Embryonic facial prominence (tissue), 1 donor: ENCODE measurements around the gene ADPRH.

Experiments used
- DNase-seq: peaks from one replicate; pipeline ENCODE4 v3.0.0-alpha.2; 2016; ENCODE audit errors: extremely low spot score

The ADPRH gene

DNA sequence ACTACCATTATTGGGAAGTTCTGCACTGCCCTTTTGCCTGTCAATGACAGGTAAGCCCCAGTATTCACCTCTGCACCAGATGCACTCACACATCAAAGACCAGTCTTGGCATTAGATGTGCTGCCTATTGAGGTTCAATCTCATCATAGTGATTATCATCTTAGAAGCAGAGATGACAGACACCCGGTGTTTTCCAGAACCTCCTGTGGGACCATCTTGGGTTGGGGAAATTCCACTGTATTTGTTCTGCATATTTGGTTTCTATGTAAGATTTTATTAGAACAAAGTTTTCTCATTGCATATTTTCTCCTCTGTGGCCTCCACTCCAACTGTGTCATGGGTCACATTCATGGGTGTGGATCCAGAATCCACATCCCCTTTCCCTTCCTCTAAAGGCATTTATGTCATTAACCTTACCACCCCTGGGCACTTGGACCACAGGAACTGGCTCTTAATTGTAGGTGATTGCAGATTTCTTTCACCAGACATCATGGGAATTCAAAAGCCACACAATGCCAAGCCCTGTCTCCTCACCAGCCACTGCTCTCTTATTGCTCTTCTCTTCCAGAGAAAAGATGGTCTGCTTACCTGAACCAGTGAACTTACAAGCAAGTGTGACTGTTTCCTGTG lies 49.6 kb downstream of the ADPRH start:
- no peak for DNase-seq

- no peak for DNase-seq
Measured at GRCh38 chr3:119630128-119630879, 51.0 kb downstream of the ADPRH start.

DNA sequence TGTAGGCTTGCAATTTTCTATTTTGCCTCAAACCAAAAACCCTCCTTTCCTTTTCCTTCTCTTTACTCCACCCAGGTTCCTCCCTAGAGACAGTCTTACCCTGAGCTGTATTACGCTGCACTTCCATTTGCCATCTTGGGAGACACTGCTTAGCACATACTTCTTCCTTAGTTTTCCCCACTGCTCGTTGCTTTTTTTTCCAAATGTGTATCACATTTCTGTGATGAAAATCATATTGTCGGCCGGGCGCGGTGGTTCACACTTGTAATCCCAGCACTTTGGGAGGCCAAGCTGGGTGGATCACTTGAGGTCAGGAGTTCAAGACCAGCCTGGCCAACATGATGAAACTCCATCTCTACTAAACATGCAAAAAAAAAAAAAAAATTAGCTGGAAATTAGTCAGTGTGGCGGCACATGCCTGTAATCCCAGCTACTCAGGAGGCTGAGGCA lies 51.6 kb downstream of the ADPRH start:
- DNase-seq = no peak

- no peak for DNase-seq
Measured at GRCh38 chr3:119631516-119631915, 52.2 kb downstream of the ADPRH start.

GRCh38 chr3:119632216-119632615 lies 52.9 kb downstream of the ADPRH start:
- DNase-seq = no peak

DNA sequence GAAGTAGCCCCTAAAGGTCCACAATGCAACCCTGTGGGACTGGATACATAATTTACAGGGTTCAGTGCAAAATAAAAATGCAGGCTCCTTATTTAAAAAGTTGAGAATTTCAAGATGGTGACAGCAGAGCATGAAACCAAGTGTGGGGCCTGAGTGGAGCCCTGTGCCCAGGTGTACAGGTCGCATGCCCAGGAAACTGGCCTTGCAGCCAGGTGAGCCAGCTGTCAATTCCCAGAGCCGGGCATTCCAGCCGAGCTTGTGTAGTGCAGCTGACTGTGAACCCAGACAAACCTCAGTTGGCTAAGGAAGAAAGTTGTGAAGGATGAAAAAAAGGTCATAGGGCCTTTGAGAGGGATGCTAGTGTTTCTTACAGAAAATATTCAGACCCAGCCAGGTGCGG lies 53.5 kb downstream of the ADPRH start:
- DNase-seq = no peak

- DNase-seq = no peak
Measured at GRCh38 chr3:119635719-119636118, 56.4 kb downstream of the ADPRH start.

DNA sequence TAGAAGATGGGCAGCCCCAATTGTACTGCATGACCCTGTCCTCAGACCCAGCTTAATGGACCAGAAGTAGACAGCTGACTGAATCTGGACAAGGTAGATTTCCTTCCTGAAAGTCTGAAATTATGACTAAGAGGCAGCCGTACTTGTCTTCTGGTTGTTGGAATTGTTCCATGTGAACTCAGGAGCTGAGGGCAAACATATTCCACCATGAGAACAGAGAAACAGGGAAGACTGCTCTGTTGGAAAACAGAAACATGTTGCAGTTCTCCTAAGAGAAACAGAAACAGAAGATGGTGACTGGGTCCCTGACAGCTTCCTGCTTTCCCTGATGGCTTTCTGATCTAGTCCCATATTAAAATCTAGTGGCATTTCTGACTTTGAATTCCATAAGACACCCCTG lies 57.0 kb downstream of the ADPRH start:
- DNase-seq = no peak

DNA sequence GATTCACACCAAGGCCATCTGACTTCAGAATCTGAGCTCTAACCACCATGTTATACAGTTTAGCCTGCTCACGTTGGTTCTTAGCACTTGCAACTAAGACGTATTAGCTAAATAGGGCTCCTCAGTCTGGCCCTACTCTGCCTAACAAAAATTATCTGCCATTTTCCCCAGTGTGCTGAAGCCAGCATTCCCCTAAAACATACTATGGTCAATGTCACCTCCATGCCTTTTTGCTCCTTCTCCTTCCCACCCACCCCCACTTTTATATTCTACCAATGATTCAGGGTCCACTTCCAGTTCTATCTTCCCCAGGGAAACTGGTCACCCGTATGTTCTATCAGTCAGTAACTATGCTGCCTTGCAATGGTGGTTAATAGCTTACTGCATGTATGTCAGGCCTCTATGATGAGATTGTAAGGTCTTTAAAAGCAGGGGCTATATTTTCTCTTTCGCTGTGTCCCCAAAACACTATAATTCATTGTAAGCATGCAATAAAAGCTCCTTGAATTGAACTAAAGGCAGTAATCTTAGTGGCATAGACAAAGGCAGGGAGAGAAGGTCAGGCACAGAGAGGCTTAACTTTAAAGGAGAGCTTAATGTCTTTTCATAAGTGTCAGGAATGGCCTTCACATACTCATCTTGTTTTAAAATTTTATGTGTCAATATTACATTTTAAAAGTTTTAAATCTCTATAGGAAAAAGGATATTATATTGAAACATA lies 57.8 kb downstream of the ADPRH start:
- DNase-seq = no peak

DNA sequence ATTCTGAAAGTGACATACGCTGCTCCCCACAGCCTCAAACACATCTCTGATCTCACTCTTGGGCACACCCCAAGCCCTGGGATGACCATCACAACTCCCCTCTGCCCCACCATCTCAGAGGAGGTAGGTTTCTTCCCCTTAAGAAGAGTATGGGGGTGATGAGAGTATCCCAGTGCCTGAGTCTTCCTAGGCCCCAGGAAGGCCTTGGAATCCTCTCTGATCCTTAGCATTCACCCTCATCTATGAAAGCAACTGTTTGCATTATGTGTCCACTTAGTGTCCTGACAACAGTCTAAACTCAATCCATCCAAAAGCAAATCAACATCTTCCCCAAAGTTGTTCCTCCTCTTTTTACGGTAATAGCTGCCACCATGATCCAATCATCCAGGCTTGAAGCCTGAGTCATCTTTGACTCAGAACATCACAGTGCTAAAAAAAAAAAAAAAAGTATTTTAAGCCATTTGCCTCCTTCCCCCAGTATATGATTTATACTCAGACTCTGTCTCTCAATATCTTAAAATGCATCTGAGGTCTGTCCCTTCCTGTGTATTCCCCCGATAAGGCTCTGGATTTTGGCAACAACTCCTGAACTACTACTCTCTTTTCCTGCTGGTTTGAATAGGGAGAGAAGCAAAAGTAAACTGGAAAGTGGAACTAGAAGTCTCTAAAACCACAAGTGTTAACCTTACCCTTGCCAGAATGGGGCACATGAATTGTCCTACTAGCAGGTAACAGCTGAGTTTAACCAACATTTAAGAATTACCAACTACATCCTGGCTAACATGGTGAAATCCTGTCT lies 58.6 kb downstream of the ADPRH start:
- DNase-seq = no peak
